SK-N-SH (cell line): Measurements from ENCODE around the gene SENP8. TPM values are rescaled to one million over a fixed set of nuclear protein-coding genes. Genes with fewer than 3 reads are reported as not detected.

Experiments
- CTCF ChIA-PET: fragments of 300-600, 350-600 bp; formaldehyde crosslinking; extraction: SDS; loops from one replicate; lab custom pipeline; 2021; lab: Yijun Ruan, JAX
- POLR2A ChIA-PET: fragments of 350-600 bp; sonication (Branson Sonifier 250); formaldehyde crosslinking; extraction: SDS; loops from one replicate; lab custom pipeline; 2020; ENCODE audit warnings: antibody characterized with exemption, inconsistent platforms; lab: Yijun Ruan, JAX
- DNase-seq: peaks from one replicate; pipeline ENCODE4 v3.0.0; 2012
- H2AFZ ChIP-seq: fragments of 200-600 bp; sonication (generic); 2 replicates; pipeline ENCODE4 v1.8.1; 2016; ENCODE audit warnings: antibody characterized with exemption, mild to moderate bottlenecking, low read depth
- H3F3A ChIP-seq: fragments of 200-600 bp; sonication (generic); replicated peaks from 2 replicates; pipeline ENCODE3; 2016; ENCODE audit warnings: antibody characterized with exemption, mild to moderate bottlenecking; ENCODE audit not compliant: insufficient read depth
- H3K27ac ChIP-seq, 2 experiments: fragments of 200-500 bp in 1 of 2; fragments of 200-600 bp in 1 of 2; sonication (Bioruptor generic) in 1 of 2; sonication (generic), shearing (Covaris generic) in 1 of 2; 2 replicates each; pipeline versions ENCODE4 v1.5.1 to v1.6.1; 2014 to 2016; ENCODE audit warnings: low read depth in 2 of 2, inconsistent platforms in 1 of 2, low read length in 1 of 2, mild to moderate bottlenecking in 1 of 2, mixed read lengths in 1 of 2
- H3K27me3 ChIP-seq: fragments of 200-600 bp; sonication (generic), shearing (Covaris generic); 2 replicates; pipeline ENCODE4 v1.6.1; 2016; ENCODE audit warnings: mixed run types; ENCODE audit not compliant: insufficient read depth
- H3K36me3 ChIP-seq, 2 experiments: fragments of 200-500 bp in 1 of 2; fragments of 200-600 bp in 1 of 2; sonication (Bioruptor generic) in 1 of 2; sonication (generic) in 1 of 2; replicated peaks in 1 of 2; 2 replicates each; pipeline versions ENCODE3 to v1.5.1; 2014 to 2016; ENCODE audit warnings: low read length in 1 of 2, mild to moderate bottlenecking in 1 of 2; ENCODE audit not compliant: insufficient read depth in 2 of 2, control insufficient read depth in 1 of 2
- H3K4me1 ChIP-seq, 2 experiments: fragments of 200-500 bp in 1 of 2; fragments of 200-600 bp in 1 of 2; sonication (Bioruptor generic) in 1 of 2; sonication (generic), shearing (Covaris generic) in 1 of 2; 2 replicates each; pipeline versions ENCODE4 v1.5.1 to v1.6.1; 2014 to 2016; ENCODE audit warnings: low read depth in 1 of 2, low read length in 1 of 2, mixed run types in 1 of 2; ENCODE audit not compliant: insufficient read depth in 2 of 2, control insufficient read depth in 1 of 2
- H3K4me2 ChIP-seq: fragments of 200-600 bp; sonication (generic), shearing (Covaris generic); 2 replicates; pipeline ENCODE4 v1.6.1; 2017; ENCODE audit warnings: mixed run types
- H3K4me3 ChIP-seq, 2 experiments: fragments of 200-500 bp in 1 of 2; fragments of 200-600 bp in 1 of 2; sonication (Bioruptor generic) in 1 of 2; sonication (generic), shearing (Covaris generic) in 1 of 2; 2 replicates each; pipeline versions ENCODE4 v1.5.1 to v1.8.1; 2014 to 2016; ENCODE audit warnings: low read depth in 2 of 2, inconsistent platforms in 1 of 2, low read length in 1 of 2, mild to moderate bottlenecking in 1 of 2, mixed read lengths in 1 of 2, moderate library complexity in 1 of 2
- H3K79me2 ChIP-seq: fragments of 200-600 bp; sonication (generic); 2 replicates; pipeline ENCODE4 v1.8.1; 2017; ENCODE audit warnings: mild to moderate bottlenecking; ENCODE audit not compliant: insufficient read depth
- H3K9ac ChIP-seq: fragments of 200-600 bp; sonication (generic); 2 replicates; pipeline ENCODE4 v1.6.1; 2017; ENCODE audit warnings: mixed run types
- H3K9me2 ChIP-seq: fragments of 200-600 bp; sonication (generic); 2 replicates; pipeline ENCODE4 v1.6.1; 2017; ENCODE audit warnings: mixed run types
- H3K9me3 ChIP-seq: fragments of 200-600 bp; sonication (generic); 2 replicates; pipeline ENCODE4 v1.6.1; 2017; ENCODE audit warnings: mixed run types, mild to moderate bottlenecking, moderate library complexity
- H4K20me1 ChIP-seq: fragments of 200-600 bp; sonication (generic); 2 replicates; pipeline ENCODE4 v1.6.1; 2017; ENCODE audit warnings: mild to moderate bottlenecking, mixed run types; ENCODE audit not compliant: insufficient read depth
- CTCF ChIP-seq: fragments of 200-600 bp; sonication (generic); IDR thresholded peaks from 2 replicates; pipeline ENCODE4 v1.6.1; 2017; ENCODE audit warnings: antibody characterized with exemption, mild to moderate bottlenecking, moderate library complexity
- ELF1 ChIP-seq: IDR thresholded peaks from 2 replicates; pipeline ENCODE4 v1.4.0; 2012
- FOSL2 ChIP-seq: IDR thresholded peaks from 2 replicates; pipeline ENCODE4 v1.4.0; 2012; ENCODE audit warnings: low read depth, mild to moderate bottlenecking, moderate library complexity, borderline replicate concordance
- GABPA ChIP-seq: IDR thresholded peaks from 2 replicates; pipeline ENCODE4 v1.4.0; 2012; ENCODE audit warnings: low read depth, mild to moderate bottlenecking
- MAX ChIP-seq: IDR thresholded peaks from 2 replicates; pipeline ENCODE4 v1.4.0; 2012; ENCODE audit warnings: low read depth
- MXI1 ChIP-seq: IDR thresholded peaks from 2 replicates; pipeline ENCODE4 v1.6.1; 2012; ENCODE audit warnings: mild to moderate bottlenecking, low read depth, low read length, improper control_type of control experiment
- PBX3 ChIP-seq: IDR thresholded peaks from 2 replicates; pipeline ENCODE4; 2012
- POLR2AphosphoS5 ChIP-seq: IDR thresholded peaks from 2 replicates; pipeline ENCODE4 v1.6.1; 2012; ENCODE audit warnings: low read depth, low read length
- RFX5 ChIP-seq: IDR thresholded peaks from 2 replicates; pipeline ENCODE4 v1.6.1; 2012; ENCODE audit warnings: mild to moderate bottlenecking, improper control_type of control experiment, low read length
- RXRA ChIP-seq: IDR thresholded peaks from 2 replicates; pipeline ENCODE4 v1.4.0; 2012; ENCODE audit warnings: low read depth, mild to moderate bottlenecking, borderline replicate concordance
- SIN3A ChIP-seq: IDR thresholded peaks from 2 replicates; pipeline ENCODE4 v1.6.1; 2012; ENCODE audit warnings: low read depth, mild to moderate bottlenecking, low read length, moderate library complexity, borderline replicate concordance
- TEAD4 ChIP-seq: IDR thresholded peaks from 2 replicates; pipeline ENCODE4 v1.4.0; 2012; ENCODE audit warnings: mild to moderate bottlenecking, borderline replicate concordance; ENCODE audit not compliant: insufficient read depth
- USF2 ChIP-seq: fragments of 150-350 bp; IDR thresholded peaks from 2 replicates; pipeline ENCODE4 v1.6.1; 2017; ENCODE audit warnings: antibody characterized with exemption, low read length, low read depth, borderline replicate concordance
- WGBS: methylation state at CpG from one replicate; pipeline ENCODE4 v1.1.6; 2017; ENCODE audit warnings: low lambda C conversion rate; 5-methylcytosine and 5-hydroxymethylcytosine counted together
- polyA plus RNA-seq, 3 experiments: library from polyadenylated mRNA; depleted of rRNA; stranded (reverse); fragments of >200 nt; gene quantifications; 2 replicates each; pipeline ENCODE4 v1.2.3, GENCODE V29; 2012
- TF ChIP-seq, protein P1 (sequence below): IDR thresholded peaks from 2 replicates; pipeline ENCODE4 v1.6.1; 2012; ENCODE audit warnings: mild to moderate bottlenecking, low read depth, low read length, moderate library complexity

The SENP8 gene
- polyA plus RNA-seq, 1 of the 3 experiments (the other 2 are of a cell fraction) = 1.4 TPM

- ChIA-PET POLR2A (no interaction called here), CTCF (no interaction called here)
- Histone ChIP-seq H3K27ac (no peak overlapping the region), H3K4me1 (peaks cover 0 to 12% of the 10 kb centered on the region in 2 experiments; a peak in 1 of 4 replicates), H3K4me2 (no peak overlapping the region), H3K9ac (no peak overlapping the region), H2AFZ (no peak overlapping the region), H3K79me2 (no peaks in the 10 kb centered on the region), H3K9me2 (no peaks in the 10 kb centered on the region), H3K36me3 (no peaks in the 10 kb centered on the region), H3K4me3 (no peak overlapping the region), H3K9me3 (no peaks in the 10 kb centered on the region), H4K20me1 (no peaks in the 10 kb centered on the region), H3K27me3 (no peaks in the 10 kb centered on the region), H3F3A (no peaks in the 10 kb centered on the region)
- TF ChIP-seq GABPA (no peak), POLR2AphosphoS5 (no peak), SIN3A (no peak)
- DNase-seq = no peak
- WGBS = 90% methylated on average over 3 of the region's 3 CpGs
These were observed 64.5 kb downstream of the SENP8 start for GRCh38 chr15:72182673-72183072.

- Histone ChIP-seq H3K9me3 (no peaks in the 10 kb centered on the region), H3K27me3 (no peaks in the 10 kb centered on the region), H3F3A (no peaks in the 10 kb centered on the region), H3K9me2 (no peaks in the 10 kb centered on the region), H4K20me1 (no peaks in the 10 kb centered on the region), H3K4me3 (no peak overlapping the region), H2AFZ (peak overlapping the region; percentile 70; the same call in 1 of the 2 replicates), H3K9ac (no peak overlapping the region)
- WGBS = 64% methylated on average over 9 of the region's 12 CpGs
- ChIA-PET POLR2A (no interaction called here), CTCF (interaction anchor here (0.6 kb wide), 1 partner anchor 453 kb away, joined by 4 read pairs; no protein-coding TSS in a partner anchor)
- TF ChIP-seq TEAD4 (no peak), RFX5 (no peak), ELF1 (no peak), CTCF (no peak), MAX (no peak), RXRA (no peak), PBX3 (no peak), USF2 (no peak), FOSL2 (no peak), SIN3A (no peak), MXI1 (no peak)
- TF ChIP-seq, protein P1, sequence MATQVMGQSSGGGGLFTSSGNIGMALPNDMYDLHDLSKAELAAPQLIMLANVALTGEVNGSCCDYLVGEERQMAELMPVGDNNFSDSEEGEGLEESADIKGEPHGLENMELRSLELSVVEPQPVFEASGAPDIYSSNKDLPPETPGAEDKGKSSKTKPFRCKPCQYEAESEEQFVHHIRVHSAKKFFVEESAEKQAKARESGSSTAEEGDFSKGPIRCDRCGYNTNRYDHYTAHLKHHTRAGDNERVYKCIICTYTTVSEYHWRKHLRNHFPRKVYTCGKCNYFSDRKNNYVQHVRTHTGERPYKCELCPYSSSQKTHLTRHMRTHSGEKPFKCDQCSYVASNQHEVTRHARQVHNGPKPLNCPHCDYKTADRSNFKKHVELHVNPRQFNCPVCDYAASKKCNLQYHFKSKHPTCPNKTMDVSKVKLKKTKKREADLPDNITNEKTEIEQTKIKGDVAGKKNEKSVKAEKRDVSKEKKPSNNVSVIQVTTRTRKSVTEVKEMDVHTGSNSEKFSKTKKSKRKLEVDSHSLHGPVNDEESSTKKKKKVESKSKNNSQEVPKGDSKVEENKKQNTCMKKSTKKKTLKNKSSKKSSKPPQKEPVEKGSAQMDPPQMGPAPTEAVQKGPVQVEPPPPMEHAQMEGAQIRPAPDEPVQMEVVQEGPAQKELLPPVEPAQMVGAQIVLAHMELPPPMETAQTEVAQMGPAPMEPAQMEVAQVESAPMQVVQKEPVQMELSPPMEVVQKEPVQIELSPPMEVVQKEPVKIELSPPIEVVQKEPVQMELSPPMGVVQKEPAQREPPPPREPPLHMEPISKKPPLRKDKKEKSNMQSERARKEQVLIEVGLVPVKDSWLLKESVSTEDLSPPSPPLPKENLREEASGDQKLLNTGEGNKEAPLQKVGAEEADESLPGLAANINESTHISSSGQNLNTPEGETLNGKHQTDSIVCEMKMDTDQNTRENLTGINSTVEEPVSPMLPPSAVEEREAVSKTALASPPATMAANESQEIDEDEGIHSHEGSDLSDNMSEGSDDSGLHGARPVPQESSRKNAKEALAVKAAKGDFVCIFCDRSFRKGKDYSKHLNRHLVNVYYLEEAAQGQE = no peak
- TF ChIP-seq, all 33 proteins: peak for 0
- H3K27ac ChIP-seq = no peak overlapping the region
- H3K79me2 ChIP-seq = no peaks in the 10 kb centered on the region
- no peak for DNase-seq
- H3K36me3 ChIP-seq = no peaks in the 10 kb centered on the region
- H3K4me2 ChIP-seq = peak overlapping the region; percentile 51; the same call in 1 of the 2 replicates
- H3K4me1 ChIP-seq = peaks cover 0 to 12% of the 10 kb centered on the region in 2 experiments; a peak in 1 of 4 replicates
These were observed 65.6 kb downstream of the SENP8 start for GRCh38 chr15:72183781-72184164.
